Measurements from ENCODE around the gene KCNH3. TPM values are rescaled to one million over a fixed set of nuclear protein-coding genes. Genes with fewer than 3 reads are reported as not detected.

Gene KCNH3
- total RNA-seq, 1 experiment from 2014 or later, result 0.11 TPM

- no peak for DNase-seq (ENCODE audit: low read depth)
Observed at GRCh38 chr12:49545815-49546214, 7.0 kb downstream of the KCNH3 start.

GRCh38 chr12:49546481-49546880 lies 7.7 kb downstream of the KCNH3 start:
- no peak for DNase-seq (ENCODE audit: low read depth)

DNA sequence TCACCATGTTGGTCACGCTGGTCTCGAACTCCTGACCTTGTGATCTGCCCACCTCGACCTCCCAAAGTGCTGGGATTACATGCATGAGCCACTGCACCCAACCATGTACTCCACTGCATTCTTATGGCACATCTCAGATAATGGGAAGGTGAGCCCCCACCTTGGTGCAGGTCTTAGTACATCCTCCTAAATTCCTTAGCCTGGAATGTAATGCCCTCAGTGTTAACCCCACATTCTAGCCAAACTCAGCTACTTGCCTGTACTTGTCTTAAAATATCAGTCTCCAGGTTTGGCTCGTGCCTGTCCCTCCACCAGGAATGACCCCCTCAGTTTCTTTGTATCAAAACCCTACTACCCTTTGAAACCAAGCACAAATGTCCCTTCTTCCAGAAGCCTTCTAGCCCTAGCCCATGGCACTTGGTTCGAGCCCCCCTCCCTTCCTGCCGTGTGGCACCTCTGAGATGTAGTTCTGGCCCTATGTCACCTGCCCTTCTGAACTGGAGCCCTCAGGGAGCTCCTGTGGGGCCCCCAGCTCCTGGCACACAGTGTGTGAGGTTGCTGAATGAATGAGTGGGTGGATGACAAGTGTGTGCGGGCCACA lies 8.4 kb downstream of the KCNH3 start:
- no peak for DNase-seq (ENCODE audit: low read depth)

DNA sequence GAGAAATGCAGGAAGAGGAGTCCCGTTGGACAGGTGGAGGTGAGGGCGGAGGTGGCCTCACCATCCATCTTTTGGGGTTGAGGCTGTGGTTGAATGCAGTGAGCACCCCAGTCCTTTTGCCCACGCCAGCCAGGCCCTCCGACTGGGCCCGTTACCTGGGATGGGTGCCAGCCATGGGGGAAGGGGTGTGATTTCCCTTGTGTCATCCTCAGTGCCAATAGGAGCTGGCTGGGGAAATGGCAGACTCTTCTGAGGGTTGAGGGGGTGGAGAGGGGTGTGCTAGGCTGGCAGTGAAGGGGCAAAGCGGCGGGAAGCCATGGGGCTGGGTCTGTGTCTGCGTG lies 9.6 kb downstream of the KCNH3 start:
- no peak for DNase-seq (ENCODE audit: low read depth)

DNA sequence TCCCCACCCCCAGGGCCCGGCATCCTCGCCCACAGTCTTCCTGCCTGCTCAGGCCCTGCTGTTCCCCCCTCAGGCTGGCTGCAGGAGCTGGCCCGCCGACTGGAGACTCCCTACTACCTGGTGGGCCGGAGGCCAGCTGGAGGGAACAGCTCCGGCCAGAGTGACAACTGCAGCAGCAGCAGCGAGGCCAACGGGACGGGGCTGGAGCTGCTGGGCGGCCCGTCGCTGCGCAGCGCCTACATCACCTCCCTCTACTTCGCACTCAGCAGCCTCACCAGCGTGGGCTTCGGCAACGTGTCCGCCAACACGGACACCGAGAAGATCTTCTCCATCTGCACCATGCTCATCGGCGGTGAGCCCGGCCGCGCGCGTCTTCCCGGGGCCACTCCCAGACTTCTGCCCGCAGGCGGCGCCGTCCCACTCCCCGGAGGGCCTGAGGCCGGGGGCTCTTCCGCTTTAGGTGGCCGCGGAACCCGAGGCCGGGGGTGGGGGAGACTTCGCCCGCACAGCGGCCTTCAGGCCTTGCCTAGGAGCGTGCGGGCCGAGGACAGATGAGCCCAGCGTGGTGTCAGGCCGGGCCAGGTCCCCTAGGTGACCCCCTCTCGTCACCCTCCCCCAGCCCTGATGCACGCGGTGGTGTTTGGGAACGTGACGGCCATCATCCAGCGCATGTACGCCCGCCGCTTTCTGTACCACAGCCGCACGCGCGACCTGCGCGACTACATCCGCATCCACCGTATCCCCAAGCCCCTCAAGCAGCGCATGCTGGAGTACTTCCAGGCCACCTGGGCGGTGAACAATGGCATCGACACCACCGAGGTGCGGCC lies 10.2 kb downstream of the KCNH3 start:
- DNase-seq (ENCODE audit: low read depth), result no peak

- DNase-seq (ENCODE audit: low read depth), result no peak
Observed at GRCh38 chr12:49549735-49550692, 11.2 kb downstream of the KCNH3 start.

DNA sequence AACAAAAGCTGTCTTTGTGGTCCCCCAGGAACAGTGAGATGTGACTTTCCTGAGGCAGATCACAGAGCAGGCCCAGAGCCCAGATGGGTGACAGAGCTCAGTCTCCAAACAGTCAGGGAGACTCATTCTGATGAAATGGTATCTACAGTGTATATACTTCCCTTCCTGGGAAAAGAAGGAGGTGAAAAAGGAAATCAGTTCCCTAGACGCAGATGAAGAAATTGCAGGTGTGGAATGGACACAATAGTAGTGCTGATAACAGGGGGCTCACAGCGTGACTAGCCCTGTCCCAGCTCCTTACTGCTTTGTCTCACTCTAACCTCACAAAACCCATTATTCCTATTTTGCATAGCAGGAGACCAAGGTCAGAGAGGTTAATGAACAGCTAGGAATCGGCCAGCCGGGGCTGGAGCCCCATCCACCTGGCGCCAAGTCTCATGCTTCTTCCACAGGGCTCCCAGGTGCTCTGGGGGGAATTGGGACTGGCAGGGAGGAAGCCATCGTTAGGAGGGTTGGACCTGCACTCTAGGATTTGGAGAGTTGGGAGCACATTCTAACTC lies 11.9 kb downstream of the KCNH3 start:
- DNase-seq (ENCODE audit: low read depth), result no peak

DNA sequence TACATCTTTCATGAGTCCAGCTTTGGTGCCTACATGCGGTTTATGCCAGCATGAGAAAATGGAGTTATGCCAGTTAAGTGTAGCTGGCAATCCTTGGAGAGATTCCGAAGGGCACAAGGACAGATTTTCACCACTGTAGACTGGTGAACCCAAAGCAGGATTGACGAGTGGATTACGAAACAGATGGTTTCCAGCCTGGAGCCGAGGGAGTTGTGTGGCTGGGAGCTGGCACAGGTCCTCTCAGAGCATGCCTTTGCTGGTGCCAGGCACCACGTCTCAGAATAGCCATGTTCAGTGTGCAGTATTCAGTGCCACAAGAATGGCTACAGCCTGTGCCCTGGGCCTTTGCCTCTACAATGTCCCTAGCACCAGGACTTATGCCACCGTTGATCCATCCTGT lies 13.2 kb downstream of the KCNH3 start:
- DNase-seq (ENCODE audit: low read depth), result peak; percentile 14

DNA sequence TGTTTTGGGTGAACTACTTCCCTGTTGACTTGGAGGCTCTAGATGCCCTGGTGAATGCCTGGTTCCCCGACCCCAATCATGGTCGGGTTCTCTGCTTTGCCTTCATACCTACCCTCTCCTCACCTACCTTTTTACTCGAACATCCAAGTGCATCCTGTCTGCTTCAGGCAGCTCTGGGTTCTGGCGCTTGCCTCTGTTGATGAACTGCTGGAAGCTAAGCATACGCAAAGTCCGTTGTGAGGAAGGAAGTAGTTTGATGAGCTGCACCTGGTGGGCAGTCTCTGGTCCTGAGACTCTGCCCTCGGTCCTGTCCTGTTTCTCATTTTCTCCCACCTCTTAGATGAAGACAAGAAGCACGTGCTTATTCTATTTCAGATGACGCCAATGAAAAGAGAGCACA lies 13.6 kb downstream of the KCNH3 start:
- DNase-seq (ENCODE audit: low read depth), result no peak

GRCh38 chr12:49552899-49553298 lies 14.1 kb downstream of the KCNH3 start:
- no peak for DNase-seq (ENCODE audit: low read depth)

GRCh38 chr12:49553512-49554088 lies 14.8 kb downstream of the KCNH3 start:
- peak; percentile 22 for DNase-seq (ENCODE audit: low read depth)

DNA sequence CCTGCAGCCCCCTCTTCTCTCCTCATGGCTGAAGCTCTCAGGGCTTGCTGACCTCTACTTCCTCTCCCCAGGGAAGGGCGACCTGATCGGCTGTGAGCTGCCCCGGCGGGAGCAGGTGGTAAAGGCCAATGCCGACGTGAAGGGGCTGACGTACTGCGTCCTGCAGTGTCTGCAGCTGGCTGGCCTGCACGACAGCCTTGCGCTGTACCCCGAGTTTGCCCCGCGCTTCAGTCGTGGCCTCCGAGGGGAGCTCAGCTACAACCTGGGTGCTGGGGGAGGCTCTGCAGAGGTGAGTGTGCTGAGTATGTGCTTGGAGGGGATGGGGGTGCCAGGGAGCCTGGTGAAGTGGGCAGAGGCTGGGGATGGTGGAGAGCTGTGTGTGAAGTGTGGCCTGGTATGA lies 15.4 kb downstream of the KCNH3 start:
- no peak for DNase-seq (ENCODE audit: low read depth)

DNA sequence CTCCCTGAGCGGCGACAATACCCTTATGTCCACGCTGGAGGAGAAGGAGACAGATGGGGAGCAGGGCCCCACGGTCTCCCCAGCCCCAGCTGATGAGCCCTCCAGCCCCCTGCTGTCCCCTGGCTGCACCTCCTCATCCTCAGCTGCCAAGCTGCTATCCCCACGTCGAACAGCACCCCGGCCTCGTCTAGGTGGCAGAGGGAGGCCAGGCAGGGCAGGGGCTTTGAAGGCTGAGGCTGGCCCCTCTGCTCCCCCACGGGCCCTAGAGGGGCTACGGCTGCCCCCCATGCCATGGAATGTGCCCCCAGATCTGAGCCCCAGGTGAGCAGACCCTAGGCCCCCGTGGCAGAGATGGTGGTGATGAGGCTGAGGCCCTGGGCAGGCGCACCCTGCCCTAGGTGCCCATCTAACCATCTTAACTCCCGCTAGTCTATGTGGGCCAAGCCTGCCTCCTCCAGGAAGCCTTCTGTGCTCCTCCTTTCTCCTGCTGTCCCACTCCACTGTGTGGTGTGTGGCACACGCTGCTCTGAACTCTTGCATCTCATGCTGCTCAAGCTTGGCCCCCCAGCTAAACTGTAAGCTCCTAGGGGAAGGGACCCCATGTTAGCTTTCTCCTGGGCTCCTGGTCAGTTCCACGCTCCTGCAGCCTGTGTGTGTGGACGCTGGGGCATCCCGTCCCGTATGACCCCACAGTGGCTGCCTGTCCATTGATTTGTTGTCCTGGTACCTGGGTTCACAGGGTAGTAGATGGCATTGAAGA lies 17.0 kb downstream of the KCNH3 start:
- DNase-seq (ENCODE audit: low read depth), result no peak

GRCh38 chr12:49556391-49557186 lies 17.8 kb downstream of the KCNH3 start:
- no peak for DNase-seq (ENCODE audit: low read depth)

DNA sequence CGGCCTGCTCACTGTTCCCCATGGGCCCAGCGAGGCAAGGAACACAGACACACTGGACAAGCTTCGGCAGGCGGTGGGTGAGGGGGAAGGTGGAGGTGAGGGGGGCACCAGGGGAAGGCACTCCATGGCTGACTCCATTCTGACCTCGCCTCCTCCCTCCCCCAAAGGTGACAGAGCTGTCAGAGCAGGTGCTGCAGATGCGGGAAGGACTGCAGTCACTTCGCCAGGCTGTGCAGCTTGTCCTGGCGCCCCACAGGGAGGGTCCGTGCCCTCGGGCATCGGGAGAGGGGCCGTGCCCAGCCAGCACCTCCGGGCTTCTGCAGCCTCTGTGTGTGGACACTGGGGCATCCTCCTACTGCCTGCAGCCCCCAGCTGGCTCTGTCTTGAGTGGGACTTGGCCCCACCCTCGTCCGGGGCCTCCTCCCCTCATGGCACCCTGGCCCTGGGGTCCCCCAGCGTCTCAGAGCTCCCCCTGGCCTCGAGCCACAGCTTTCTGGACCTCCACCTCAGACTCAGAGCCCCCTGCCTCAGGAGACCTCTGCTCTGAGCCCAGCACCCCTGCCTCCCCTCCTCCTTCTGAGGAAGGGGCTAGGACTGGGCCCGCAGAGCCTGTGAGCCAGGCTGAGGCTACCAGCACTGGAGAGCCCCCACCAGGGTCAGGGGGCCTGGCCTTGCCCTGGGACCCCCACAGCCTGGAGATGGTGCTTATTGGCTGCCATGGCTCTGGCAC lies 18.5 kb downstream of the KCNH3 start:
- no peak for DNase-seq (ENCODE audit: low read depth)

GRCh38 chr12:49557917-49558215 lies 19.0 kb downstream of the KCNH3 start:
- no peak for DNase-seq (ENCODE audit: low read depth)

DNA sequence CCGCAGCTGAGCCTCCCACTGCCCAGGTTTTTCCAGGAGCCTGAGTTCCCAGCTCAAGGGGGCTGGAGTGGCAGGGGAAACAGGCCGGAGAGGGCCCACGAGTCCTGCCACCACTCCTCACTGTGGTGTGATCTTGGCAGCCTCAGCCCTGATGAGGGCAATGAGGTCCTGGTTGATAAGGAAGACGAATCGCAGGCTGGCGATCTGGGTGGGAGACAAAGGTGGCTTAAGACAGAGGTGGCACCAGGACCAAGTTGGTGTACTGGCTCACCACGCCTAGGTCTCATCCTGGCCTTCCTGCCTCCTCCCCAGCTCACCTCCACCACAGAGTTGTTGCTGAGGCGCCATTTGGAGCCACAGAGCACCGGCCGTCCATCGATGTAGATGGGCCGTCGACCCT lies 19.7 kb downstream of the KCNH3 start:
- no peak for DNase-seq (ENCODE audit: low read depth)

DNA sequence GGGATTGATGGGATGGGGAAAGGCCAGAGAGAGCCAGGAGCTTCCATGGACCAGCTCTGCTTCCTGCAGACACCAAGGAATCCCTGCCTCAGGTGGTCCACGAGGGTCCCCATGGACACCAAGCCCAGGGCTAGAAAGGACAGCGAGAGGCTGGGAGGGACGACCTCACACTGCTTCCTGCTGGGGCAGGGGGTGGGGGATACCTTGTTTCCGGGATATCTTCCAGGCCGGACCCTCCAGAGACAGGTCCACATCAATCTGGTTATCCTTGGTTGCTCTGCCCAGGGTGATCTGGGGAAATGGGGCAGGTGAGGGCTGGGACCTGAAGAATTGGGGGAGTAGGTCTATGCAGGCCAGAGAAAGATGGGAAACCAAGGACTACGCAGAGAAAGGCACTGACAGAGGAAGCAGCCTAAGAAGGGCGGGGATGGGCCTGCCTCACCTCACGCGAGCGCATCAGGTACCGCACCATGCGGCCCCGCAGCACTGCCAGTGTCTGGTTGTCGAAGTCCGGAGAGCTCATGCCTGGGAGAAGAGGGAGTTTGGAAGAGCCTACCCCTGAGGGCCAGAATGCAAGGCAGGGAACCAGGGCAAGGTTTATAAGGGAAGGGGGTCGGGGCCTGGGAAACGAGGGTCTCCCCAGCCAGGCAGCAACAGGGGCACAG lies 20.3 kb downstream of the KCNH3 start:
- DNase-seq (ENCODE audit: low read depth), result no peak

DNA sequence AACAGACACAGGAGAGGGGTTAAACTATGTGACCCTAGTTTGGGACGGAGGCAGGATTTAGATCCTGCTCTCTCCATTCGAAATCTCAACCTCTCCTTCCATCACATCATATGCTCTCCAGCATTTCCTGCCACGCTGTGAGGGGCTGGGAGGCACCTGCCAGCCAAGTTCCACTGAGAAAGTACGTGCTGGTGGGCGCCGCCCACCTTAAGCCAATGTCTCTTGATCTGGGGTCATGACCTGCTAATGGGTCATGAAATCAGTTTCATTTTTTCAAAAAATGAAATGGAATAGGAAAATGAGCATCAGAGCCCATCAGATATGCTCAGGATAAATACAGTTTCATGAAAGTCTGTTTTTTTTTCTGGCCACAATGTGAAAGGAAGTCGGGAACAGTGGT lies 21.9 kb downstream of the KCNH3 start:
- no peak for DNase-seq (ENCODE audit: low read depth)
